H9 (cell line): ENCODE results near the gene SHANK1. TPM values are rescaled to one million over a fixed set of nuclear protein-coding genes. Genes with fewer than 3 reads are reported as not detected.

Source experiments
- DNase-seq: peaks from one replicate; pipeline ENCODE4 v3.0.0-alpha.2; 2017
- H2AFZ ChIP-seq: one replicate; pipeline ENCODE4 v1.6.1; 2013; ENCODE audit warnings: mild to moderate bottlenecking, low read length, control low read depth, moderate library complexity
- H2AK5ac ChIP-seq: 2 replicates; pipeline ENCODE4 v1.6.1; 2013; ENCODE audit warnings: low read length, control low read depth, mixed read lengths; ENCODE audit not compliant: insufficient read length
- H2BK120ac ChIP-seq: one replicate; pipeline ENCODE4 v1.6.1; 2013; ENCODE audit warnings: low read depth, mild to moderate bottlenecking, low read length, control low read depth, inconsistent platforms; ENCODE audit not compliant: poor library complexity, severe bottlenecking
- H2BK12ac ChIP-seq: 2 replicates; pipeline ENCODE4 v1.6.1; 2013; ENCODE audit warnings: low read length, control low read depth, mixed read lengths, low read depth; ENCODE audit not compliant: insufficient read length
- H2BK15ac ChIP-seq: 2 replicates; pipeline ENCODE4 v1.6.1; 2013; ENCODE audit warnings: low read depth, low read length, control low read depth
- H2BK20ac ChIP-seq: one replicate; pipeline ENCODE4 v1.6.1; 2013; ENCODE audit warnings: low read depth, mild to moderate bottlenecking, low read length, control low read depth, inconsistent platforms; ENCODE audit not compliant: poor library complexity, severe bottlenecking
- H2BK5ac ChIP-seq: 2 replicates; pipeline ENCODE4 v1.6.1; 2013; ENCODE audit warnings: low read length, control low read depth, mixed read lengths; ENCODE audit not compliant: insufficient read length
- H3K14ac ChIP-seq: 2 replicates; pipeline ENCODE4 v1.6.1; 2013; ENCODE audit warnings: low read length, control low read depth; ENCODE audit not compliant: insufficient read depth
- H3K18ac ChIP-seq: 2 replicates; pipeline ENCODE4 v1.6.1; 2013; ENCODE audit warnings: low read depth, mild to moderate bottlenecking, mixed read lengths, low read length, control low read depth; ENCODE audit not compliant: insufficient read length
- H3K23ac ChIP-seq: 2 replicates; pipeline ENCODE4 v1.6.1; 2013; ENCODE audit warnings: low read length, control low read depth, mixed read lengths, low read depth; ENCODE audit not compliant: insufficient read length
- H3K23me2 ChIP-seq: 2 replicates; pipeline ENCODE4 v1.6.1; 2013; ENCODE audit warnings: low read depth, mild to moderate bottlenecking, mixed read lengths, low read length, control low read depth; ENCODE audit not compliant: insufficient read length, poor library complexity, severe bottlenecking
- H3K27ac ChIP-seq: 2 replicates; pipeline ENCODE4 v1.5.1; 2013; ENCODE audit warnings: low read length, control low read depth, mixed read lengths, low read depth; ENCODE audit not compliant: insufficient read length
- H3K27me3 ChIP-seq: 2 replicates; pipeline ENCODE4 v1.6.1; 2013; ENCODE audit warnings: low read length, control low read depth, inconsistent platforms; ENCODE audit not compliant: insufficient read depth
- H3K4ac ChIP-seq: 2 replicates; pipeline ENCODE4 v1.6.1; 2013; ENCODE audit warnings: low read depth, mild to moderate bottlenecking, control low read depth, inconsistent platforms, low read length, moderate library complexity
- H3K4me1 ChIP-seq: 2 replicates; pipeline ENCODE4 v1.6.1; 2013; ENCODE audit warnings: low read length, control low read depth, inconsistent platforms; ENCODE audit not compliant: insufficient read depth
- H3K4me2 ChIP-seq: 2 replicates; pipeline ENCODE4 v1.6.1; 2013; ENCODE audit warnings: low read length, control low read depth, mixed read lengths; ENCODE audit not compliant: insufficient read length, insufficient read depth
- H3K56ac ChIP-seq: 2 replicates; pipeline ENCODE4 v1.6.1; 2013; ENCODE audit warnings: low read depth, mild to moderate bottlenecking, mixed read lengths, low read length, control low read depth; ENCODE audit not compliant: insufficient read length
- H3K79me1 ChIP-seq: 2 replicates; pipeline ENCODE4 v1.6.1; 2013; ENCODE audit warnings: low read depth, mild to moderate bottlenecking, moderate library complexity, low read length, control low read depth, inconsistent platforms; ENCODE audit not compliant: insufficient read depth, poor library complexity, severe bottlenecking
- H3K79me2 ChIP-seq: 2 replicates; pipeline ENCODE4 v1.6.1; 2013; ENCODE audit warnings: low read length, control low read depth, inconsistent platforms; ENCODE audit not compliant: insufficient read depth
- H3K9ac ChIP-seq: 2 replicates; pipeline ENCODE4 v1.6.1; 2013; ENCODE audit warnings: low read length, control low read depth, mixed read lengths; ENCODE audit not compliant: insufficient read length; ENCODE audit errors: extremely low read depth
- H3K9me3 ChIP-seq: one replicate; pipeline ENCODE4 v1.6.1; 2013; ENCODE audit warnings: low read depth, low read length, inconsistent platforms; ENCODE audit not compliant: control insufficient read depth
- H3T11ph ChIP-seq: one replicate; pipeline ENCODE4 v1.6.1; 2013; ENCODE audit warnings: mild to moderate bottlenecking, low read length, control low read depth, inconsistent platforms
- H4K20me1 ChIP-seq: one replicate; pipeline ENCODE4 v1.6.1; 2013; ENCODE audit not compliant: control insufficient read depth, insufficient read length, insufficient read depth
- H4K5ac ChIP-seq: 2 replicates; pipeline ENCODE4 v1.6.1; 2013; ENCODE audit warnings: low read depth, mild to moderate bottlenecking, mixed read lengths, low read length, control low read depth; ENCODE audit not compliant: insufficient read length
- H4K8ac ChIP-seq: replicated peaks from 2 replicates; pipeline ENCODE4 v1.6.1; 2013; ENCODE audit warnings: low read length, control low read depth, mixed read lengths, low read depth; ENCODE audit not compliant: insufficient read length
- H4K91ac ChIP-seq: 2 replicates; pipeline ENCODE4 v1.6.1; 2013; ENCODE audit warnings: low read depth, mild to moderate bottlenecking, moderate library complexity, mixed read lengths, low read length, control low read depth; ENCODE audit not compliant: insufficient read length
- H3K27ac Mint-ChIP-seq, 3 experiments: 2 replicates in 2 of 3; 3 replicates in 1 of 3; pipeline ENCODE4 v1.8.0; 2020 to 2021; ENCODE audit warnings: mixed read lengths in 3 of 3, mild to moderate bottlenecking in 1 of 3, moderate library complexity in 1 of 3
- H3K27me3 Mint-ChIP-seq: 2 replicates; pipeline ENCODE4 v1.8.0; 2021; ENCODE audit warnings: low read depth, mild to moderate bottlenecking, moderate library complexity, mixed read lengths
- H3K36me3 Mint-ChIP-seq, 3 experiments: 2 replicates in 2 of 3; 3 replicates in 1 of 3; pipeline ENCODE4 v1.8.0; 2020 to 2021; ENCODE audit warnings: low read depth in 3 of 3, mixed read lengths in 3 of 3; ENCODE audit not compliant: insufficient read depth in 1 of 3
- H3K4me1 Mint-ChIP-seq, 2 experiments: 2 replicates each; pipeline ENCODE4 v1.8.0; 2020; ENCODE audit warnings: mixed read lengths in 2 of 2
- H3K4me3 Mint-ChIP-seq, 2 experiments: 2 replicates in 1 of 2; 3 replicates in 1 of 2; pipeline ENCODE4 v1.8.0; 2020 to 2021; ENCODE audit warnings: mild to moderate bottlenecking in 2 of 2, mixed read lengths in 2 of 2, moderate library complexity in 1 of 2
- H3K9me3 Mint-ChIP-seq, 2 experiments: 2 replicates in 1 of 2; 3 replicates in 1 of 2; pipeline ENCODE4 v1.8.0; 2020; ENCODE audit warnings: mild to moderate bottlenecking in 2 of 2, mixed read lengths in 2 of 2, moderate library complexity in 1 of 2
- WGBS: extraction: QIAGEN DNeasy Blood & Tissue Kit; methylation state at CpG from one replicate; pipeline ENCODE4 v1.1.7; 2013; ENCODE audit warnings: missing lambda C conversion rate, low lambda C conversion rate, mixed read lengths; ENCODE audit not compliant: insufficient read length; ENCODE audit errors: extremely low coverage; 5-methylcytosine and 5-hydroxymethylcytosine counted together
- total RNA-seq: library from RNA; stranded (reverse); gene quantifications from 2 replicates; pipeline ENCODE4 v1.2.1, GENCODE V29; 2021
- TF ChIP-seq, protein P1 (sequence below): fragments of 200-600 bp; sonication (generic); conservative IDR thresholded peaks from 3 replicates; pipeline ENCODE4 v1.8.0; 2021; ENCODE audit warnings: antibody characterized with exemption, mild to moderate bottlenecking

SHANK1 gene
- total RNA-seq, 1 experiment from 2014 or later, result 1.7 TPM

DNA sequence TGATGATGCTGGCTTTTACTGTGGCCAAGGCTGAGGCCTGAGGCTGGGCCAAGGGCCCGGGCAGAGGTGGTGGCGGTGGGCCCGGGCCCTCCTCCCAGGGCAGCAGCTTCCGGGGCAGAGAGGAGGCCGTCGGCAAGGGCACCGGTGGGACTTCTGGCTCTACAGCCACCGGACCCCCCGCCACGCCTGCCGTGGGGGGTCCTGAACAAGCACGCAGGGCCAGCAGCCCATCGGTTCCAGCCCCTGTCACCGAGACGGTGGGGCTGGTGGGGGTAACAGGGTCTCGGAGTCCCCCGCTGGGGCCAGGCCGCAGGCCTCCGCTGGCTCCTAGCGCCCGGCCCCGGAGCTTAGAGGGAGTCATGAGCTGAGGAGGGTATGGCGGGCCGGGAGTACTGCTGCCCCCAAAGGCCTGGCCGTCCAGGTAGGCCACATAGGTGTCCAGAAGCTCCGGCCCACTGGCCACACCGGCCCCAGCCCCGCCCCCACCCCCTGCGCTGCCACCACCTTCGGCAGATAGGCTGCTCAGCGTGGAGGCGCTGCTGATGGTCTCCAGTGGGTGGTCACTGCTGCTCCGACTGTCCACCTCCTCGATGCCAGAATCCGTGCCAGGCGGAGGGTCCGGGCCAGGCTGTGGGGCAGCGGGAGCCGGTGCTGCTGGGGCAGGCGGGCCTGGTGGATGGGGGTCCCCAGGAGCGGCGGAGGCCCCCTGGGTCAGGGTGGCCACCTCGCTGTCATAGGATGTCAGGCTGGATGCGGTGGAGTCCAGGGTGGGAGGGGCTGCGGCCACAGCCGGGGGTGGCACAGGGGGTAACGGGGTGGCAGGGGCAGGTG is 53.0 kb downstream of the SHANK1 start:
- Histone ChIP-seq H2AK5ac (no peak overlapping the region), H2BK15ac (no peak overlapping the region), H2BK5ac (no peak overlapping the region), H3K56ac (no peak overlapping the region), H2BK120ac (no peak overlapping the region), H3K23ac (no peak overlapping the region), H3K4me1 (no peaks in the 10 kb centered on the region), H3K14ac (no peak overlapping the region), H2BK20ac (no peak overlapping the region), H3K18ac (no peak overlapping the region), H4K5ac (no peak overlapping the region), H2AFZ (no peak overlapping the region), H3K23me2 (no peaks in the 10 kb centered on the region), H3T11ph (no peak overlapping the region), H3K79me2 (no peaks in the 10 kb centered on the region), H3K4me2 (no peak overlapping the region), H3K27me3 (peaks cover 14% of the 10 kb centered on the region; the same call in 1 of the 2 replicates), H3K79me1 (no peaks in the 10 kb centered on the region), H3K9ac (no peak overlapping the region), H4K91ac (no peak overlapping the region), H3K27ac (no peak overlapping the region), H3K4ac (no peak overlapping the region), H2BK12ac (no peak overlapping the region), H3K9me3 (no peaks in the 10 kb centered on the region), H4K20me1 (no peaks in the 10 kb centered on the region), H4K8ac (no peak overlapping the region)
- Mint-ChIP-seq H3K27me3 (peaks cover 80% of the 10 kb centered on the region), H3K4me3 (no peak overlapping the region), H3K36me3 (peaks cover 0 to 12% (median 2%) of the 10 kb centered on the region in 3 experiments; a peak in 3 of 7 replicates), H3K4me1 (peaks cover 4 to 19% of the 10 kb centered on the region in 2 experiments), H3K27ac (no peak overlapping the region), H3K9me3 (peaks cover 0 to 12% of the 10 kb centered on the region in 2 experiments; a peak in 3 of 5 replicates)
- no CpG with 5 or more reads among the region's 47 CpGs for WGBS
- DNase-seq, result no peak
- TF ChIP-seq, protein P1, sequence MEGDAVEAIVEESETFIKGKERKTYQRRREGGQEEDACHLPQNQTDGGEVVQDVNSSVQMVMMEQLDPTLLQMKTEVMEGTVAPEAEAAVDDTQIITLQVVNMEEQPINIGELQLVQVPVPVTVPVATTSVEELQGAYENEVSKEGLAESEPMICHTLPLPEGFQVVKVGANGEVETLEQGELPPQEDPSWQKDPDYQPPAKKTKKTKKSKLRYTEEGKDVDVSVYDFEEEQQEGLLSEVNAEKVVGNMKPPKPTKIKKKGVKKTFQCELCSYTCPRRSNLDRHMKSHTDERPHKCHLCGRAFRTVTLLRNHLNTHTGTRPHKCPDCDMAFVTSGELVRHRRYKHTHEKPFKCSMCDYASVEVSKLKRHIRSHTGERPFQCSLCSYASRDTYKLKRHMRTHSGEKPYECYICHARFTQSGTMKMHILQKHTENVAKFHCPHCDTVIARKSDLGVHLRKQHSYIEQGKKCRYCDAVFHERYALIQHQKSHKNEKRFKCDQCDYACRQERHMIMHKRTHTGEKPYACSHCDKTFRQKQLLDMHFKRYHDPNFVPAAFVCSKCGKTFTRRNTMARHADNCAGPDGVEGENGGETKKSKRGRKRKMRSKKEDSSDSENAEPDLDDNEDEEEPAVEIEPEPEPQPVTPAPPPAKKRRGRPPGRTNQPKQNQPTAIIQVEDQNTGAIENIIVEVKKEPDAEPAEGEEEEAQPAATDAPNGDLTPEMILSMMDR, result no peak
